K562 (cell line): ENCODE results near the gene RAP1A. TPM values are rescaled to one million over a fixed set of nuclear protein-coding genes. Genes with fewer than 3 reads are reported as not detected.

Experiments
- CAMTA2 ChIP-seq: fragments of 250-450 bp; sonication (Bioruptor Pico); conservative IDR thresholded peaks from 2 replicates; pipeline ENCODE4 v1.5.1; 2022
- FOXJ3 ChIP-seq: sonication (generic); formaldehyde crosslinking; IDR thresholded peaks from 2 replicates; pipeline ENCODE4 v1.4.0; 2020; ENCODE audit warnings: mild to moderate bottlenecking, missing genetic modification reagents
- KAT7 ChIP-seq: sonication (generic); formaldehyde crosslinking; IDR thresholded peaks from 2 replicates; pipeline ENCODE4 v1.8.0; 2022; ENCODE audit warnings: missing genetic modification reagents, mild to moderate bottlenecking, borderline replicate concordance
- MBD2 ChIP-seq: sonication (generic); IDR thresholded peaks from 2 replicates; pipeline ENCODE4 v1.6.1; 2016; ENCODE audit warnings: low read depth, borderline replicate concordance
- NBN ChIP-seq: fragments of 450-650 bp; IDR thresholded peaks from 2 replicates; pipeline ENCODE4 v1.6.1; 2016; ENCODE audit warnings: low read depth, mild to moderate bottlenecking
- NR4A1 ChIP-seq, 2 experiments: fragments of 250-450 bp in 1 of 2; fragments of 450-650 bp in 1 of 2; sonication (Bioruptor Pico) in 1 of 2; IDR thresholded peaks; 2 replicates each; pipeline versions ENCODE4 v1.4.0 to v1.6.1; 2016 to 2020; ENCODE audit warnings: mild to moderate bottlenecking in 2 of 2, missing compliant biosample characterization in 1 of 2, missing genetic modification characterization in 1 of 2, moderate library complexity in 1 of 2
- SFPQ ChIP-seq: fragments of 200-400 bp; formaldehyde crosslinking; IDR thresholded peaks from 2 replicates; pipeline ENCODE4 v1.6.1; 2017; ENCODE audit warnings: mild to moderate bottlenecking, low read depth, low read length, moderate library complexity
- SP2 ChIP-seq: IDR thresholded peaks from 2 replicates; pipeline ENCODE4 v1.6.1; 2011; ENCODE audit warnings: mild to moderate bottlenecking, low read depth, low read length, moderate library complexity; ENCODE audit not compliant: poor library complexity, severe bottlenecking; ENCODE audit errors: extremely low read depth
- TBP ChIP-seq: optimal IDR thresholded peaks from 2 replicates; pipeline ENCODE3; 2011; ENCODE audit warnings: low read depth, low read length, improper control_type of control experiment
- VEZF1 ChIP-seq: fragments of 200-800 bp; sonication (Bioruptor generic); IDR thresholded peaks from 2 replicates; pipeline ENCODE4 v1.6.1; 2017; ENCODE audit warnings: missing genetic modification characterization, missing compliant biosample characterization
- ZBTB7A ChIP-seq: IDR thresholded peaks from 2 replicates; pipeline ENCODE4 v1.6.1; 2011; ENCODE audit warnings: low read depth, mild to moderate bottlenecking, low read length, moderate library complexity, borderline replicate concordance; ENCODE audit not compliant: control insufficient read depth
- ZNF165 ChIP-seq: fragments of 250-450 bp; sonication (Bioruptor Pico); IDR thresholded peaks from 2 replicates; pipeline ENCODE4 v1.4.0; 2020; ENCODE audit warnings: borderline replicate concordance
- ZNF277 ChIP-seq: fragments of 250-450 bp; sonication (Bioruptor Pico); IDR thresholded peaks from 2 replicates; pipeline ENCODE4 v1.8.0; 2022; ENCODE audit warnings: inconsistent platforms, mild to moderate bottlenecking, moderate library complexity, borderline replicate concordance
- polyA plus RNA-seq, 8 experiments: library from polyadenylated mRNA; depleted of rRNA in 4 of 8; stranded (reverse) in 5 of 8; unstranded in 3 of 8; fragments of >200 nt; fragmentation: Nextera tagmentation in 2 of 8; fragmentation: Illumina TruSeq in 1 of 8; extraction: Ambion mirVana in 2 of 8; extraction: Trizol in 1 of 8; gene quantifications; 2 replicates each; pipeline versions ENCODE4 v1.2.1 to v1.2.3, GENCODE V29; 2011 to 2014; ENCODE audit warnings: inconsistent platforms in 1 of 8, missing spikeins in 1 of 8
- total RNA-seq, 7 experiments: library from RNA; depleted of rRNA in 6 of 7; stranded (reverse); fragments of >200 nt in 6 of 7; fragmentation: Illumina TruSeq in 2 of 7; extraction: Trizol in 2 of 7; gene quantifications; 2 replicates each; pipeline versions ENCODE4 v1.2.1 to v1.2.3, GENCODE V29; 2011 to 2021; ENCODE audit warnings: low replicate concordance in 1 of 7
- TF ChIP-seq, protein P1 (sequence below): sonication (generic); formaldehyde crosslinking; IDR thresholded peaks from 2 replicates; pipeline ENCODE4 v1.8.0; 2022; ENCODE audit warnings: missing genetic modification reagents, mild to moderate bottlenecking, borderline replicate concordance
- TF ChIP-seq, protein P2 (sequence below): sonication (generic); formaldehyde crosslinking; IDR thresholded peaks from 2 replicates; pipeline ENCODE4 v1.8.0; 2022; ENCODE audit warnings: mild to moderate bottlenecking, missing genetic modification reagents

RAP1A gene
- total and polyA plus RNA-seq, 9 of the 15 experiments (the other 6 are each of a cell fraction or from before 2014, with no cell fraction given) = 13.4 to 86.2 (median 32.5) TPM

DNA sequence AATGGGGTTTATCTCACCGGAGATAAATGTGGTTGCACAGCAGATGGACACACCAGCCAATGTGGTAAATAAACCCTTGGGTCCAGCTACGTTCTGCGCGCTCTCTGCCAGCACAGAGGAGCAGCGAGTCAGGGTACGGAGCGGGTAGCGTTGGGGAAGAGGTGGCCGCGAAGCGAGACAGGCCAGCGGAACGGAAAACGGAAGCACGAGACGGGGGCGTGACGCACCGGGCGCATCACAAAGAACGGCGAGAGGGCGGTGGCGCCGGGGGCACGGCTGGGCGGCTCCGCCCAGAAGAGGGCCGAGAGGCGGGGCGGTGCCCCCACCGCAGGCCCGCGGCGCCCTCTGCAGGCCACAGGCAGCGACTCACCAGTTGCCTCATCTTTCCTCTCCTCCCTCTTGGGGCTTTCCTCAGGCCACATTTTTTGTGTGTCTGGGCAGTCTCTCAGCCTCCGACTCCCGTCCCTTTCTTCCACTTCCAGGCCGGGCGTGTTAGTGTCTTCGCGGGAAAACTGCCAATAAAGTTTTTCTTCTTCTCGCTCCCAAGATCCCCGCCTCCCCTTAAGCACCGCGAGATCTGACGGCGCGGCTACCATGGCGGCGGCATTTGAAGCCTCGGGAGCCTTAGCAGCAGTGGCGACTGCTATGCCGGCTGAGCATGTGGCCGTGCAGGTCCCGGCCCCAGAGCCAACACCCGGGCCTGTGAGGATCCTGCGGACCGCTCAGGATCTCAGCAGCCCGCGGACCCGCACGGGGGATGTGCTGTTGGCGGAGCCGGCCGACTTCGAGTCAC lies 135.9 kb downstream of the RAP1A start, which contains the start of gene DDX20 (continued):
- TF ChIP-seq, protein P1, sequence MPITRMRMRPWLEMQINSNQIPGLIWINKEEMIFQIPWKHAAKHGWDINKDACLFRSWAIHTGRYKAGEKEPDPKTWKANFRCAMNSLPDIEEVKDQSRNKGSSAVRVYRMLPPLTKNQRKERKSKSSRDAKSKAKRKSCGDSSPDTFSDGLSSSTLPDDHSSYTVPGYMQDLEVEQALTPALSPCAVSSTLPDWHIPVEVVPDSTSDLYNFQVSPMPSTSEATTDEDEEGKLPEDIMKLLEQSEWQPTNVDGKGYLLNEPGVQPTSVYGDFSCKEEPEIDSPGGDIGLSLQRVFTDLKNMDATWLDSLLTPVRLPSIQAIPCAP (CRISPR knock-in tag) = no peak
- TF ChIP-seq KAT7 (CRISPR knock-in tag) = peak; percentile 99
- peak; percentile 27 for TF ChIP-seq SP2
- no peak for TF ChIP-seq SFPQ
- peak; percentile 99 for TF ChIP-seq VEZF1 (CRISPR knock-in tag)
- peak; percentile 61 for TF ChIP-seq MBD2
- no peak for TF ChIP-seq ZNF277 (CRISPR knock-in tag)
- TF ChIP-seq, protein P2, sequence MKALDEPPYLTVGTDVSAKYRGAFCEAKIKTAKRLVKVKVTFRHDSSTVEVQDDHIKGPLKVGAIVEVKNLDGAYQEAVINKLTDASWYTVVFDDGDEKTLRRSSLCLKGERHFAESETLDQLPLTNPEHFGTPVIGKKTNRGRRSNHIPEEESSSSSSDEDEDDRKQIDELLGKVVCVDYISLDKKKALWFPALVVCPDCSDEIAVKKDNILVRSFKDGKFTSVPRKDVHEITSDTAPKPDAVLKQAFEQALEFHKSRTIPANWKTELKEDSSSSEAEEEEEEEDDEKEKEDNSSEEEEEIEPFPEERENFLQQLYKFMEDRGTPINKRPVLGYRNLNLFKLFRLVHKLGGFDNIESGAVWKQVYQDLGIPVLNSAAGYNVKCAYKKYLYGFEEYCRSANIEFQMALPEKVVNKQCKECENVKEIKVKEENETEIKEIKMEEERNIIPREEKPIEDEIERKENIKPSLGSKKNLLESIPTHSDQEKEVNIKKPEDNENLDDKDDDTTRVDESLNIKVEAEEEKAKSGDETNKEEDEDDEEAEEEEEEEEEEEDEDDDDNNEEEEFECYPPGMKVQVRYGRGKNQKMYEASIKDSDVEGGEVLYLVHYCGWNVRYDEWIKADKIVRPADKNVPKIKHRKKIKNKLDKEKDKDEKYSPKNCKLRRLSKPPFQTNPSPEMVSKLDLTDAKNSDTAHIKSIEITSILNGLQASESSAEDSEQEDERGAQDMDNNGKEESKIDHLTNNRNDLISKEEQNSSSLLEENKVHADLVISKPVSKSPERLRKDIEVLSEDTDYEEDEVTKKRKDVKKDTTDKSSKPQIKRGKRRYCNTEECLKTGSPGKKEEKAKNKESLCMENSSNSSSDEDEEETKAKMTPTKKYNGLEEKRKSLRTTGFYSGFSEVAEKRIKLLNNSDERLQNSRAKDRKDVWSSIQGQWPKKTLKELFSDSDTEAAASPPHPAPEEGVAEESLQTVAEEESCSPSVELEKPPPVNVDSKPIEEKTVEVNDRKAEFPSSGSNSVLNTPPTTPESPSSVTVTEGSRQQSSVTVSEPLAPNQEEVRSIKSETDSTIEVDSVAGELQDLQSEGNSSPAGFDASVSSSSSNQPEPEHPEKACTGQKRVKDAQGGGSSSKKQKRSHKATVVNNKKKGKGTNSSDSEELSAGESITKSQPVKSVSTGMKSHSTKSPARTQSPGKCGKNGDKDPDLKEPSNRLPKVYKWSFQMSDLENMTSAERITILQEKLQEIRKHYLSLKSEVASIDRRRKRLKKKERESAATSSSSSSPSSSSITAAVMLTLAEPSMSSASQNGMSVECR (CRISPR knock-in tag) = peak; percentile 82
- peak; percentile 91 for TF ChIP-seq TBP
- TF ChIP-seq NR4A1 (CRISPR knock-in tag; IDR thresholded peaks at IDR 0.05) = peak; percentile 87; the same call in 1 of the 2 replicates
- peak; percentile 46; the same call in 1 of the 2 replicates for TF ChIP-seq NR4A1 (tag; IDR thresholded peaks at IDR 0.05)
- TF ChIP-seq CAMTA2 (CRISPR knock-in tag) = 0 out of 2 replicates have a peak, but pooled peaks have one; percentile 10
- peak; percentile 32; the same call in 1 of the 2 replicates for TF ChIP-seq ZBTB7A
- 0 out of 2 replicates have a peak, but pooled peaks have one; percentile 9 for TF ChIP-seq ZNF165
- TF ChIP-seq FOXJ3 (CRISPR knock-in tag) = no peak
- TF ChIP-seq NBN = peak; percentile 70; the same call in 1 of the 2 replicates
